Measurements from ENCODE around the gene KAT2B. TPM values are rescaled to one million over a fixed set of nuclear protein-coding genes. Genes with fewer than 3 reads are reported as not detected.

Gene KAT2B
- total RNA-seq, 2 donors from 2014 or later, result 14.5 to 25.2 TPM

DNA sequence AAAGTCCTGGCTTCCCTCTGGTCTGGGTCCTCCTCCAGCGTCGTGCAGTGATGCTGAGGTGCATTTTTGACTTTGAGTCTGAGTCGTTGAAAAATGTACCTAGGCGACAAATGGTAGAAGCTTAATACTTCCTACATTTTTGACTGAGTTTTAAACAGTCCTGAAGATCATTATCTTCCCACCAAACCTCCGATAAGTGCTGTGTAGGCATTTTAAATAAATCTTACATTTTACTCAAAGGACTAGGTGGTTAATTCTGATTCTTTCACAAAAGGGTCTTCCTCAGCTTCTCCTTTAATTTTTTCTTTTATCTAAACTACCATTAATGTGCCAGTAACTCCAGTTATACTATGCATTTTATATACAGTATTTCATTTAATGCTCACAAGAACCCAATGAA lies 70.6 kb downstream of the KAT2B start:
- no peak for ATAC-seq
- TF ChIP-seq POLR2A (IDR thresholded peaks at IDR 0.05), result no peak
- TF ChIP-seq, protein P1, sequence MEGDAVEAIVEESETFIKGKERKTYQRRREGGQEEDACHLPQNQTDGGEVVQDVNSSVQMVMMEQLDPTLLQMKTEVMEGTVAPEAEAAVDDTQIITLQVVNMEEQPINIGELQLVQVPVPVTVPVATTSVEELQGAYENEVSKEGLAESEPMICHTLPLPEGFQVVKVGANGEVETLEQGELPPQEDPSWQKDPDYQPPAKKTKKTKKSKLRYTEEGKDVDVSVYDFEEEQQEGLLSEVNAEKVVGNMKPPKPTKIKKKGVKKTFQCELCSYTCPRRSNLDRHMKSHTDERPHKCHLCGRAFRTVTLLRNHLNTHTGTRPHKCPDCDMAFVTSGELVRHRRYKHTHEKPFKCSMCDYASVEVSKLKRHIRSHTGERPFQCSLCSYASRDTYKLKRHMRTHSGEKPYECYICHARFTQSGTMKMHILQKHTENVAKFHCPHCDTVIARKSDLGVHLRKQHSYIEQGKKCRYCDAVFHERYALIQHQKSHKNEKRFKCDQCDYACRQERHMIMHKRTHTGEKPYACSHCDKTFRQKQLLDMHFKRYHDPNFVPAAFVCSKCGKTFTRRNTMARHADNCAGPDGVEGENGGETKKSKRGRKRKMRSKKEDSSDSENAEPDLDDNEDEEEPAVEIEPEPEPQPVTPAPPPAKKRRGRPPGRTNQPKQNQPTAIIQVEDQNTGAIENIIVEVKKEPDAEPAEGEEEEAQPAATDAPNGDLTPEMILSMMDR (IDR thresholded peaks at IDR 0.05), result no peak
- intact Hi-C loops (cut with DNase I), result no loop called here
- DNase-seq, result no peak
- Histone ChIP-seq H3K27ac (no peak overlapping the region), H3K9me3 (no peaks in the 10 kb centered on the region), H3K27me3 (no peaks in the 10 kb centered on the region), H3K36me3 (replicated peaks in 1 of 2; ENCODE audit: insufficient read depth in 1 of 2, low read depth in 2 of 2) (peaks cover 0 to 7% of the 10 kb centered on the region in 2 donors), H3K4me1 (peaks cover 11% of the 10 kb centered on the region), H3K4me3 (no peak overlapping the region)
- WGBS, 2 donors, result 91 to 95% methylated on average over 5 of the region's 5 CpGs

DNA sequence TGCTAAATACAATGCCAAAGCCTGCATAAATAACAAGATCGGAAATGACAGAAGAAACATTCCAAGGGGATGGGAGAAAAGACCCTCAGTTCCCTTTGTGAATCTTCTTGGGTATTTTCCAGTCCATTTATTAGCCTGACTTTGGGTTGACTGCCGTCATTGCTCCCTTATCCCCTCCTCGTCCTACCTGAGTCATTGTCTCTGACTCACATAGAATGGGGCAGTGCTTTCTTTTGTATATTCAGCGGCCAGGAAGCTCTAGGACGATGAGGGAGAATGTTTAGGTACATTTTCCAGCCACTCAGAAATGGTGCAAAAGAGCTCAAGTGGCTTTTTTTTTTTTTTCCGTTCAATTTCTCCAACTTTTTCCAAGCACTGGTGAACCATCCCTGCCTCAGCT lies 71.6 kb downstream of the KAT2B start:
- TF ChIP-seq, protein P1 (IDR thresholded peaks at IDR 0.05), result no peak
- no peak for TF ChIP-seq POLR2A (IDR thresholded peaks at IDR 0.05)

DNA sequence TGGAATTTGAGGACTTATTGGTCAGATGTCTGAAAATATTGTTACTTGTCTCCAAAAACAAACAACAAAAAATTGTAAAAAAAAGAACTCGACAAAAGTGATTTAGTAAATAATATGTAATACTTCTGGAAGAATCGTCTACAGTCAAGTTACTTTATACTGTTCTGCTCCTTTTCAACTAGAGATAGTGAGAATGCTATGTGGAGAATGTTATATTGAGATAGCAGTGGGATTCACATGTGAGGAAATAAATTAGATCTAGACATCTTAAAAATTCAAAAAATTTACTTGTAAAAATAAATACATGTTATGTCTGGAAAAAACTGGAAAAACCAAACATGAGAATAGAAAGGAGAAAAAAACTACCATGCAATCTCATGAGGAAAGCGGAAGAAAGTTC lies 80.8 kb downstream of the KAT2B start:
- DNase-seq, result no peak
- Histone ChIP-seq H3K9me3 (no peaks in the 10 kb centered on the region), H3K27ac (no peak overlapping the region), H3K4me3 (no peak overlapping the region), H3K4me1 (no peaks in the 10 kb centered on the region), H3K36me3 (replicated peaks in 1 of 2; ENCODE audit: insufficient read depth in 1 of 2, low read depth in 2 of 2) (peaks cover 0 to 8% of the 10 kb centered on the region in 2 donors), H3K27me3 (no peaks in the 10 kb centered on the region)
- WGBS, 2 donors, result 87 to 93% methylated on average over 3 of the region's 3 CpGs
- TF ChIP-seq POLR2A (IDR thresholded peaks at IDR 0.05), result no peak
- TF ChIP-seq, protein P1 (IDR thresholded peaks at IDR 0.05), result no peak
- intact Hi-C loops (cut with DNase I), result no loop called here
- ATAC-seq, result no peak

More for the DNA sequence above, 71.6 kb downstream of the KAT2B start:
- 88 to 94% methylated on average over 6 of the region's 6 CpGs for WGBS, 2 donors
- H3K27me3 ChIP-seq, result no peaks in the 10 kb centered on the region
- no peak for DNase-seq
- no peaks in the 10 kb centered on the region for H3K9me3 ChIP-seq
- H3K4me3 ChIP-seq, result no peak overlapping the region
- no peak for ATAC-seq
- intact Hi-C loops (cut with DNase I), result no loop called here
- peaks cover 0 to 11% of the 10 kb centered on the region in 2 donors for H3K36me3 ChIP-seq (replicated peaks in 1 of 2; ENCODE audit: insufficient read depth in 1 of 2, low read depth in 2 of 2)
- no peak overlapping the region for H3K27ac ChIP-seq
- H3K4me1 ChIP-seq, result peaks cover 11% of the 10 kb centered on the region

DNA sequence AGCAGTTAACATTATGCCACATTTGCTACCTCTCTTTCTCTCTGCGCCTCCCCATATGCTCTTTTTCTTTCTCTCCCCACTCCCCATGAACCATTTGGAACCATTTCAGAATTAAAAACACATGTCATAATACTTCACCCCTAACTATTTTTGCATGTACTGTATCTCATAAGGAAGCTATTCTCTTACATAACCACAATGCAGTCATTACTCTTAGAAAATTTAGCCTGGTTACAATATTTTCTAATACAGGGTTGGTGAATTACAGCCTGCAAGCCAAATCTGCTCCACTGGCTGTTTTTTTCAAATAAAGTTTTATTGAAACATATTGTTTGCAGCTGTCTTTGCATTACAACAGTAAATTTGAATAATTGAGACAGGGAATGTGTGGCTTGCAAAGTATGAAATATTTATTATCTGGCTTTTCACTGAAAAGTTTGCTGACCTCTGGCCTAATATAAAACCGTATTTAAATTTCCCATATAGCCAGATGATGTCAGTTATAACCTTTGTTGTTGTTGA lies 82.9 kb downstream of the KAT2B start:
- H3K36me3 ChIP-seq (replicated peaks in 1 of 2; ENCODE audit: insufficient read depth in 1 of 2, low read depth in 2 of 2), result peaks cover 0 to 7% of the 10 kb centered on the region in 2 donors
- DNase-seq, result no peak
- no peaks in the 10 kb centered on the region for H3K9me3 ChIP-seq
- H3K4me1 ChIP-seq, result no peaks in the 10 kb centered on the region
- no peak for ATAC-seq
- no peaks in the 10 kb centered on the region for H3K27me3 ChIP-seq
- intact Hi-C loops (cut with DNase I), result no loop called here
- 93 to 95% methylated on average over 2 of the region's 2 CpGs for WGBS, 2 donors
- TF ChIP-seq POLR2A (IDR thresholded peaks at IDR 0.05), result no peak
- TF ChIP-seq, protein P1 (IDR thresholded peaks at IDR 0.05), result no peak
- no peak overlapping the region for H3K27ac ChIP-seq
- no peak overlapping the region for H3K4me3 ChIP-seq

DNA sequence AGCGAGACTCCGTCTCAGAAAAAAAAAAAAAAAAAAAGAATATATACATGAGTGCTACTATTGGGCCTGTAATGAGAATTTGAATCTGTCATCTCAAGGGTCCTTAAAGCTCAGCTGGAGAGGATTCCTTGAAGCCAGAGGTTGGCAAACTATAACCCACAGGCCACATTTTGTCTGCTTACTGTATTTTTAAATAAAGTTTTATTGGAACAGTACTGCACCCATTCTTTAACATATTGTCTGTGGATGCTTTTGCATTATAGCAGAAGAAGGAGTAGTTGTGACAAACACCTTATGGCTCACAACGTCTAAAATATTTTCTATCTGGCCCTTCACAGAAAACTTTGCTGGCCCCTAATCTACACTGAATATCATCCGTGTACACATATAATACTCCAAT lies 85.0 kb downstream of the KAT2B start:
- Histone ChIP-seq H3K27ac (no peak overlapping the region), H3K4me1 (no peaks in the 10 kb centered on the region), H3K9me3 (no peaks in the 10 kb centered on the region), H3K27me3 (no peaks in the 10 kb centered on the region), H3K36me3 (replicated peaks in 1 of 2; ENCODE audit: insufficient read depth in 1 of 2, low read depth in 2 of 2) (peaks cover 0 to 6% of the 10 kb centered on the region in 2 donors), H3K4me3 (no peak overlapping the region)
- DNase-seq (no peak), ATAC-seq (no peak)
- WGBS, 2 donors, result 92 to 97% methylated on average over 4 of the region's 4 CpGs
- TF ChIP-seq, protein P1 (IDR thresholded peaks at IDR 0.05), result no peak
- no peak for TF ChIP-seq POLR2A (IDR thresholded peaks at IDR 0.05)
- intact Hi-C loops (cut with DNase I), result no loop called here
